HG03103 (cell line): ENCODE data around the gene PPP2R5D.
A peak's percentile ranks its signal among the peaks of the same experiment; 100 is the strongest.
"Not testable (repeated sequence)": the region's sequence is repeated elsewhere in the genome, so short reads cannot be mapped to it uniquely, and the experiment has no call there.

Experiments used
- ATAC-seq: cut with Tn5 transposase; IDR thresholded peaks from one replicate; pipeline ENCODE4 v1.9.1; 2021; ENCODE audit warnings: low read depth; ENCODE audit not compliant: unreplicated experiment

Gene PPP2R5D

GRCh38 chr6:42988486-42989020, 4.2 kb downstream of the PPP2R5D start:
- ATAC-seq = no peak

GRCh38 chr6:42989923-42990322, 5.6 kb downstream of the PPP2R5D start:
- no peak for ATAC-seq

GRCh38 chr6:42993445-42993844, 9.1 kb downstream of the PPP2R5D start:
- ATAC-seq = no peak

- ATAC-seq = no peak
Observed at GRCh38 chr6:42996513-42996912, 12.1 kb downstream of the PPP2R5D start.

GRCh38 chr6:42998205-42998604, 13.8 kb downstream of the PPP2R5D start:
- not testable (repeated sequence) for ATAC-seq

- no peak for ATAC-seq
Observed at GRCh38 chr6:43001843-43002242, 17.5 kb downstream of the PPP2R5D start.

GRCh38 chr6:43005844-43006243, 21.5 kb downstream of the PPP2R5D start:
- no peak for ATAC-seq

GRCh38 chr6:43006251-43006650, 21.9 kb downstream of the PPP2R5D start:
- ATAC-seq = no peak

GRCh38 chr6:43007126-43007525, 22.8 kb downstream of the PPP2R5D start:
- no peak for ATAC-seq

- no peak for ATAC-seq
Observed at GRCh38 chr6:43009124-43009523, 24.8 kb downstream of the PPP2R5D start.

- no peak for ATAC-seq
Observed at GRCh38 chr6:43011207-43011606, 26.8 kb downstream of the PPP2R5D start.

GRCh38 chr6:43012364-43012763, 28.0 kb downstream of the PPP2R5D start:
- no peak for ATAC-seq

- peak; percentile 14 for ATAC-seq
Observed at GRCh38 chr6:43013097-43013842, 28.9 kb downstream of the PPP2R5D start.

GRCh38 chr6:43013843-43014433, 29.6 kb downstream of the PPP2R5D start, which contains the start of the genes KLHDC3 and MEA1:
KLHDC3 (plus strand) TSS chr6:43014249; CDS start chr6:43017193, 2,944 bp downstream.
MEA1 (minus strand) TSS chr6:43013946; CDS start chr6:43013813, 133 bp downstream.
- peak; percentile 79 for ATAC-seq

GRCh38 chr6:43014434-43014909, 30.1 kb downstream of the PPP2R5D start:
- no peak for ATAC-seq

- ATAC-seq = no peak
Observed at GRCh38 chr6:43016176-43016942, 32.0 kb downstream of the PPP2R5D start.

GRCh38 chr6:43016943-43017334, 32.6 kb downstream of the PPP2R5D start:
- ATAC-seq = no peak

GRCh38 chr6:43019152-43019551, 34.8 kb downstream of the PPP2R5D start:
- no peak for ATAC-seq

- no peak for ATAC-seq
Observed at GRCh38 chr6:43020052-43020705, 35.8 kb downstream of the PPP2R5D start.

GRCh38 chr6:43020847-43021246, 36.5 kb downstream of the PPP2R5D start:
- no peak for ATAC-seq
